Activated naive CD4-positive, alpha-beta T cell treated with anti-CD3 and anti-CD28 coated beads, Interleukin-2, amount 50 U/mL, for 72 hours (primary cell): ENCODE measurements around the gene MESP2. TPM values are rescaled to one million over a fixed set of nuclear protein-coding genes. Genes with fewer than 3 reads are reported as not detected.

ENCODE experiments used
- ATAC-seq, 2 donors: fragments of 150-1000 bp; cut with Tn5 transposase; 2 replicates each; pipeline ENCODE4 v1.10.0; 2021; ENCODE audit warnings: mild to moderate bottlenecking in 2 of 2, moderate library complexity in 2 of 2
- DNase-seq, 2 donors: peaks; one replicate each; pipeline ENCODE4 v3.0.0; 2021 to 2022; ENCODE audit warnings: low spot score in 2 of 2
- H3K27ac Mint-ChIP-seq, 2 donors: one replicate each; pipeline ENCODE4 v1.8.0; 2022; ENCODE audit warnings: mild to moderate bottlenecking in 2 of 2, mixed read lengths in 2 of 2
- H3K36me3 Mint-ChIP-seq, 2 donors: one replicate each; pipeline ENCODE4 v1.8.0; 2022; ENCODE audit warnings: mixed read lengths in 2 of 2
- H3K9me3 Mint-ChIP-seq, 2 donors: one replicate each; pipeline ENCODE4 v1.8.0; 2022; ENCODE audit warnings: mixed read lengths in 2 of 2
- total RNA-seq, 2 donors: library from RNA; stranded (reverse); gene quantifications; one replicate each; pipeline ENCODE4 v1.2.3, GENCODE V29; 2022

The MESP2 gene
- total RNA-seq, 2 donors from 2014 or later, result not detected

- no peak for ATAC-seq
Measured at GRCh38 chr15:89802986-89803824, 27.1 kb downstream of the MESP2 start.

GRCh38 chr15:89803941-89804800 lies 28.0 kb downstream of the MESP2 start:
- ATAC-seq (no peak), DNase-seq (no peak)
- no peaks in the 10 kb centered on the region for H3K9me3 Mint-ChIP-seq
- H3K36me3 Mint-ChIP-seq, result no peaks in the 10 kb centered on the region
- H3K27ac Mint-ChIP-seq, result no peak overlapping the region

More at GRCh38 chr15:89802986-89803824, 27.1 kb downstream of the MESP2 start:
- no peaks in the 10 kb centered on the region for H3K36me3 Mint-ChIP-seq
- peak overlapping the region in 1 of 2 donors; percentile 52 for H3K27ac Mint-ChIP-seq
- DNase-seq, result no peak
- no peaks in the 10 kb centered on the region for H3K9me3 Mint-ChIP-seq

- DNase-seq (no peak), ATAC-seq (no peak)
- no peak overlapping the region for H3K27ac Mint-ChIP-seq
- no peaks in the 10 kb centered on the region for H3K9me3 Mint-ChIP-seq
- H3K36me3 Mint-ChIP-seq, result no peaks in the 10 kb centered on the region
Measured at GRCh38 chr15:89805241-89806209, 29.4 kb downstream of the MESP2 start.

GRCh38 chr15:89806210-89806558 lies 30.1 kb downstream of the MESP2 start:
- no peak for ATAC-seq
- Mint-ChIP-seq H3K36me3 (no peaks in the 10 kb centered on the region), H3K27ac (no peak overlapping the region), H3K9me3 (no peaks in the 10 kb centered on the region)
- no peak for DNase-seq

- Mint-ChIP-seq H3K27ac (no peak overlapping the region), H3K9me3 (no peaks in the 10 kb centered on the region), H3K36me3 (no peaks in the 10 kb centered on the region)
- ATAC-seq (no peak), DNase-seq (no peak)
Measured at GRCh38 chr15:89806559-89807550, 30.7 kb downstream of the MESP2 start.

GRCh38 chr15:89807689-89808088 lies 31.6 kb downstream of the MESP2 start:
- DNase-seq (no peak), ATAC-seq (no peak)
- no peaks in the 10 kb centered on the region for H3K9me3 Mint-ChIP-seq
- H3K27ac Mint-ChIP-seq, result no peak overlapping the region
- H3K36me3 Mint-ChIP-seq, result no peaks in the 10 kb centered on the region

- no peak for DNase-seq
- no peaks in the 10 kb centered on the region for H3K9me3 Mint-ChIP-seq
- H3K27ac Mint-ChIP-seq, result no peak overlapping the region
- ATAC-seq, result no peak
- no peaks in the 10 kb centered on the region for H3K36me3 Mint-ChIP-seq
Measured at GRCh38 chr15:89808160-89808870, 32.2 kb downstream of the MESP2 start.

GRCh38 chr15:89809093-89809786 lies 33.1 kb downstream of the MESP2 start:
- H3K27ac Mint-ChIP-seq, result no peak overlapping the region

GRCh38 chr15:89809787-89810148 lies 33.6 kb downstream of the MESP2 start:
- no peak for DNase-seq
- no peak for ATAC-seq
- Mint-ChIP-seq H3K36me3 (no peaks in the 10 kb centered on the region), H3K9me3 (no peaks in the 10 kb centered on the region), H3K27ac (no peak overlapping the region)

More at GRCh38 chr15:89809093-89809786, 33.1 kb downstream of the MESP2 start:
- no peak for DNase-seq
- ATAC-seq, result no peak
- H3K9me3 Mint-ChIP-seq, result no peaks in the 10 kb centered on the region
- no peaks in the 10 kb centered on the region for H3K36me3 Mint-ChIP-seq

- DNase-seq, result no peak
- Mint-ChIP-seq H3K27ac (no peak overlapping the region), H3K9me3 (no peaks in the 10 kb centered on the region), H3K36me3 (peaks cover 9 to 10% of the 10 kb centered on the region in 2 donors)
- no peak for ATAC-seq
Measured at GRCh38 chr15:89810837-89811236, 34.7 kb downstream of the MESP2 start.

GRCh38 chr15:89812011-89812846 lies 36.1 kb downstream of the MESP2 start:
- ATAC-seq, result no peak
- no peak overlapping the region for H3K27ac Mint-ChIP-seq
- H3K9me3 Mint-ChIP-seq, result peaks cover 0 to 6% of the 10 kb centered on the region in 2 donors
- H3K36me3 Mint-ChIP-seq, result peaks cover 15 to 18% of the 10 kb centered on the region in 2 donors
- no peak for DNase-seq

- DNase-seq (no peak), ATAC-seq (no peak)
- peaks cover 0 to 6% of the 10 kb centered on the region in 2 donors for H3K9me3 Mint-ChIP-seq
- no peak overlapping the region for H3K27ac Mint-ChIP-seq
- peaks cover 15 to 18% of the 10 kb centered on the region in 2 donors for H3K36me3 Mint-ChIP-seq
Measured at GRCh38 chr15:89812847-89813320, 36.8 kb downstream of the MESP2 start.

GRCh38 chr15:89813381-89814111 lies 37.4 kb downstream of the MESP2 start:
- DNase-seq (no peak), ATAC-seq (no peak)
- Mint-ChIP-seq H3K27ac (no peak overlapping the region), H3K36me3 (peaks cover 15 to 18% of the 10 kb centered on the region in 2 donors), H3K9me3 (peaks cover 0 to 6% of the 10 kb centered on the region in 2 donors)
